Measurements from ENCODE around the gene ELL.
A peak's percentile ranks its signal among the peaks of the same experiment; 100 is the strongest.

Gene ELL

GRCh38 chr19:18466354-18466753 is 55.5 kb downstream of the ELL start:
- DNase-seq: no peak

GRCh38 chr19:18465964-18466339 is 55.9 kb downstream of the ELL start:
- DNase-seq: no peak

- no peak for DNase-seq
These were observed 56.5 kb downstream of the ELL start for GRCh38 chr19:18465214-18465963.

DNA sequence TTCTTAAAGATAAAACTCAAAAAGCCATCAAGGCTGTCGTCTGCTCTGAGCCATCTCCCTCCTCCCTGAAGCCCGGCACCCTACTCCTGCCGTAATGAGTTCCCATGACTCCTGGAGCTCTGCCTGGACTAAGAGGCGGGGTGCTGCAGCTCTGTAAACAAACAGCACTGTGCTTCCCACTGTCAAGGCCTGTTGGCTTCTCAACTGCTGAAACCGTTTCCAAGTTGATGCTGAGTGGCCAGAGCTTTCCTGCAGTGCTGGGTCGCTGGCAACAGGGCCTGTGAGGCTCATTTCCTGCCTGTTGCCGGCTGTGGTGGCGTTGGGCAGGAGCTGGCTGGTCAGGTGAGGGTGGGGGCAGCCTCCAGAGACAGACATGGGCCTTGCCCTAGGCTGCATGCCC is 57.2 kb downstream of the ELL start:
- no peak for DNase-seq

- no peak for DNase-seq
These were observed 60.4 kb downstream of the ELL start for GRCh38 chr19:18461471-18461870.

DNA sequence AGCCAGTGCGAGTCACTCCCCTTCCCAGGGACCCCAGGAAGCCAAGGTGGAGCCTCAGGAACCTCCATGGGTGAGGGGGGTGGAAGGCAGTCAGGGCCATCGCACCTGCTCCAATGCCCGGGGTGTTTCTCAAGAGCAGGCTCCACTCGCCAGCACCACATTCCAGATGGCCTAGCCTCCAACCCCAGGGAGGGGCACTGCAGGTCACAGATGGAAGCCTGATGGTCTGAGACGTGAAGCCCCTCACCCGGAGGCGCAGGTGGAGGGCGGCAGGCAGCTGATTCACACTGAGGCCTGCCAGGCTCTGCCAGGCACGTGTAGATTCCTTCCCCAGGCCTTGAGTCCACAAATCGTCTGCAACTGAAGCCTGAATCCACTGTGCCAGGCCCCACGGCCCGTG is 61.0 kb downstream of the ELL start:
- no peak for DNase-seq

- DNase-seq: no peak
These were observed 64.2 kb downstream of the ELL start for GRCh38 chr19:18457483-18458331.

GRCh38 chr19:18456974-18457373 is 64.9 kb downstream of the ELL start:
- DNase-seq: no peak

DNA sequence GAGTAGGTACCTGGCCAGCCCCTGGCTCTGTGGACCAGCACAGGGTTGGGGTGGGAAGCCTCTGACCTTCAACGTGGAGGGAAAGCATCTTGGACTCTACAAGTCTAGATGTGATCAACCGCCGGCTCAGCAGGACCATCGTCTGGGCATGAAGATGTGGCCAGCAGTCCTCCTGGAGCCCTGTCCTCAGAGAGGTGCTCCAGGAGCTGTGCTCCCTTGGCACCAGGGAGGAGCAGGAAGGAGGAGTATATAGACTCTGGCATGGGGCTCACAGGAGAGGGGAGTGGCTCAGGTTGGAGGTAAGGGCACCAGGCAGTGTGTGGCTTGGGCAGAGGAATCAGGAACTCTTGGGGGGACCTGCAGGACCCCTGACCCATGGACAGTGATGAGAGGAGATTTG is 65.6 kb downstream of the ELL start:
- no peak for DNase-seq

- DNase-seq: no peak
These were observed 68.4 kb downstream of the ELL start for GRCh38 chr19:18453269-18454024.

GRCh38 chr19:18452386-18452785 is 69.5 kb downstream of the ELL start:
- DNase-seq: no peak

GRCh38 chr19:18450931-18451836 is 70.7 kb downstream of the ELL start:
- DNase-seq: peak; percentile 88

DNA sequence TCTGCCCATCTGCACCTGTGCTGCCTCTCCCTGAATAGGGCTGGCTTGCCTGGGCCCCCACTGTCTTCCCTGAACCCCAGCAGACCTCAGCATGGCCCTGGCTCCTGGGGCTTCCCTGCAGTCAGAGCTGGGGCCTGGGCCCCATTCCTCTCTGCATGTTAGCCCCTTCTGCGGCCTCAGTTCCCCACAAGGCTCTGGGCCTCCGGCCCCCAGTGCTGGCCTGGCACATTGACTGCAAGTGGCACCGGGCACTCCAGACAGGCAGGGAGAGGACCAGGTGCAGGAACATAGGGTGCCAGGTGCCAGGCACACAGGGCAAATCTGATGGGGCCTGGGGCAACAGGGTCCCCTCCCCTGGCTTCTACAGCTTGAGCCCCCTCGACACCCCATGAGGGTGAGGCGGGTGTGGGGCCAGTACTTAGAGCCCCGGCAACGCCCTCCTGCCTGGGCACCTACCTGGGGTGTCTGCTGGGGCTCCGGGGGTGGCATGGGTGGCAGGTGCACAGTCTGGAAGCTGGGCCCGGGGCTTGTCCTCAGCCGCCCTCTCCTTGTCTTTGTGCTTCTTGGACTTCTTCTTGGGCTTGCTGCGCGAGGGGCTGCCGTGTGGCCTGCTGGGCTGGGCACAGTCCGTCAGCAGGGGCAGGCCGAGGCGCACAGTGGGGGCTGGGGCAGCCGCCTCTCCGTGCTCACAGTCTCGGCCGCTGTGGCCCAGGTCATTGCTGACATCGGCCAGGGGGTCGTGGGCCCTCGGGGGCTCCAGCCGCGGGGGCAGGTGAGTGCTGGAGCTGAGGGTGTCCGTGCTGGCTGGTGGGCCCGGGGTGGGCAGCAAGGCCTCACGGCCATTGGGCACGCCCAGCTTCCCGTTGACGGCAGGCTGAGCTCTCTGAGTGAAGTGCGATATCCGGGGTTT is 71.6 kb downstream of the ELL start:
- no peak for DNase-seq

GRCh38 chr19:18449552-18449951 is 72.3 kb downstream of the ELL start:
- DNase-seq: no peak

DNA sequence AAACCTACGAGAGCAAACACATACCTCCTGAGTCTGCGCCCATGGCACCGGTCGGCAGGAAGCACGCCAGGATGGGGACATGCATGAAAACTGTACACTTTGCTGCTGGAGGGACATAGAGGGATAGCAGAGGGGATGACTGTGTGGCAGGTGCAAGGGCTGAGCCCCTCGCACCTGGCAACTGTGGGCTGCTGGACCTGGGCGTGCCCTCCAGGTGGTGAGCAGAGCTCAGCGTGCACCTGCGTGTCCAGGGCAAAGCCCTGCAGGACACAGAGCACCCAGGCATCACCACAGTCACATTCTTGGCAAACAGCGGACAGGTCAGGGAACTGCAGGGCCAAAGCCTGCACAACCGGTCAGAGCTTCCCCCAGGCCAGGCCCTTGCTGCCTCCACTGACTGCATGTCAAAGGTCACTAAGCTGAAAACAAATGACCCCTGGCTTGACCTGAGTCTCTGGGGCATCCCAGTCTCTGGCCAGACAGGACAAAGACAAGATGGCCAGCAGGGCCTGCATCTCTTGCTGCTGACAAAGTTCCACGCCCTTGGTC is 75.0 kb downstream of the ELL start:
- DNase-seq: no peak

GRCh38 chr19:18446145-18446810 is 75.6 kb downstream of the ELL start:
- DNase-seq: no peak

DNA sequence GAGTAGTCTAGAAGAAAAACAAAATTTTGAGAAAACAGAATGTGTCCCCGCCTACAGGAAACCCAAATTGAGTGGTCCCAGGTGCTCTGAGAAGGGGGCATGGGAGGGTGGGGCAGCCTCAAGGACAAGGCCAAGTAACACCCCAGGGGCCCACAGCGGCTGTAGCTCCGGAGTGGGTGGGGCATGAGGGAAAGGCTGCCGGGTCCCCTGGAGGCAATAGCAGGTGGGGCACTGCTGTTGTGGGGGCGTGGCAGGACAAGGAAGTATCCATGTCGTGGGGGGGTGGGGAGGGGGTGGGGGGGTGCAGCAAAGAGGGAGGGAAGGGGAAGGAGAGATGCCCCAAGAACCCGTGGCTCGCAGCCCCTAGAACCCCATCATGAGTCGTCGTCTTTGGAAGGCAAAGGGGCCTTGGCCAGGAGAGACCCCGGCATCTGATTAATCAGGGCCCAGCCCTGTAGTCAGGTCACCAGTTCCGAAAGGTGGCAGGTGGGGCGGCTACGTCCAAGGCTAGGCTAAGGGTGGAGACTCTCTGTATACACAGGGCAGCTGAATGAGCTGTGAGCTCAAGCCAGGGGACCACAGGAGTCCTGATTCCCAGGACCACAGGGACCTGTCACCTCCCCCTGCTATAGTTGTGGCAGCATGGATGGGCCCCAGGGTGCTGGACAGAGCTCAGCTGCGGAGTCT is 76.5 kb downstream of the ELL start:
- DNase-seq: no peak

DNA sequence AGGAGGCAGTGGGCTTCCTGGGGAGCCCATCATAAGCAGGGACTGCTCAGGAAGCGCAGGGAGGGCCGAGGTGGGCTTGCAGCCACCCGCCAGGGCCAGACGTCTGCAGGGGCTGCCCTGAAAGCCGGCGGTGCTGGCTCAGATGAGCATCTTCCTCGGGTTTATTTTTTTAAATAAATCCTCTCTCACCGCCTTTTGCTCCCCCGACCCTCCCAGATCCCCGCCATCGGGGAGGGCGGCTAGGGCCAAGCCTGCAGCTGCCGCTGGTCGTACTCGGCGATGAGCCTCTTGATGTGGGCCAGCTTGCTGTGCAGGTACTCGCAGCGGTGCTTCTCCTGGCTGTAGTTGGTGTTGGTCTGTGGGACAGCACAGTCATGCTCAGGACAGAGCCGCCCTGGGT is 77.4 kb downstream of the ELL start:
- DNase-seq: no peak

DNA sequence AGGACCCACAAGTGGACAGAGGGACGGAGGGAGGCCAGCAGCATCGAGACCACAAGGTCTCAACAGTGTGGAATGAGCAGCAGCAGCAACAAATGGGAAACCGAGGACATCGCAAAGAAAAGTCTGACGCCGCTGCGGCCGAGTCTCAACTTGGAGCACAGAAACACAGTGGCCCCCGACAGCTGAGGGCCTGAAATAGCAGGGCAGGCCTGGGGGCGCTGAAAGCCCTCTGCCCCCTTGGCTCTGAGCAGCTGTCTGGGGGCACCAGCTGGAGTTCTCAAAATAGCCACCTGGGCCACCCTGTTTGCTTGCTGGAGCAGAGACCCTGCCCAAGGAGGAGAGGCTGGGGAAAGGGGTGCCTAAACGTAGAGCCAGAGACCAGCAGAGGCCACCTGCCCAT is 78.0 kb downstream of the ELL start:
- no peak for DNase-seq

DNA sequence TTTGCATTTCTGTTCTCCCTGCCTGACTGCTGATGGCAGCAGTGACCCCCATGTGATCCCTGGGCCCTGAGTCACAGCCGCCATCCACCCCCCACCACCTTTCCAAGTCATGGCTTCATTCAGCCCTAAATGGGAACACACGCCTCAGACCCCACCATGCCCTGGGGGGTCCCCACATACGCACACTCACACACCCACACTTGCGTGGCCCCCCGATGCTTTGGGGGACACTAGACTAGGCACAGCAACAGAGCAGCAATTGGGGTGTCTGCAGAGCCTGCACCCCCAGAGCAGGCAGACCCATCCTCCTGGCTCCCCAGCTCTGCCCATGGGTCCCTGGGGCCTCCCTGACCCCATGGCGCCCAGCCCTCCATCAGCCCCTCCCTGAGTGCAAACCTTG is 78.5 kb downstream of the ELL start:
- DNase-seq: no peak

All from stimulated activated CD4-positive, alpha-beta T cell treated with anti-CD3 and anti-CD28 coated beads, Interleukin-12 subunit alpha, Interleukin-12 subunit beta, amount 100 ng/mL, for 4 hours (primary cell).